NCI-H1048 (cell line): ENCODE data around the gene EHD2.
A peak's percentile ranks its signal among the peaks of the same experiment; 100 is the strongest.

Experiments
- DNase-seq: peaks from one replicate; lab custom pipeline; 2025; lab: John Stamatoyannopoulos, UW

The EHD2 gene

DNA sequence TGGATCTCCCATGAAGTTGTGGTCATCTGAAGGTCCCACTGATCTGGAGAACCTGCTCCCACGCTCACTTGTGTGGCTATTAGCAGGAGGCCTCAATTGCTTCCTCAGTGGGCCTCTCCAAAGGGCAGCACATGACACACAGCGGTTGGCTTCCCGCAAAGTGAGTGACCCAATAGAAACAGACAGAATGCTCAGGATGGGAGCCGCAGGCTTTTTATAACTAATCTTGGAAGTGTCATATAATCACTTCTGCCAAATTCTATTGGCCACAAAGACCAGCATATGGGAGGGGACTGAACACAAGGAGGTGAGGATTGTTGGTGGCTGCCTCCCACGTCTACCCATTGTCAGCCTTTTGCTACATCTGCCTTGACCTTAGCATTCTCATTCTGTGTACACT, 22.1 kb upstream of the EHD2 start:
- no peak for DNase-seq

GRCh38 chr19:47691782-47692181, 21.4 kb upstream of the EHD2 start:
- DNase-seq: no peak

- no peak for DNase-seq
Observed at GRCh38 chr19:47693489-47693888, 19.7 kb upstream of the EHD2 start.

- DNase-seq: no peak
Observed at GRCh38 chr19:47693903-47694302, 19.3 kb upstream of the EHD2 start.

DNA sequence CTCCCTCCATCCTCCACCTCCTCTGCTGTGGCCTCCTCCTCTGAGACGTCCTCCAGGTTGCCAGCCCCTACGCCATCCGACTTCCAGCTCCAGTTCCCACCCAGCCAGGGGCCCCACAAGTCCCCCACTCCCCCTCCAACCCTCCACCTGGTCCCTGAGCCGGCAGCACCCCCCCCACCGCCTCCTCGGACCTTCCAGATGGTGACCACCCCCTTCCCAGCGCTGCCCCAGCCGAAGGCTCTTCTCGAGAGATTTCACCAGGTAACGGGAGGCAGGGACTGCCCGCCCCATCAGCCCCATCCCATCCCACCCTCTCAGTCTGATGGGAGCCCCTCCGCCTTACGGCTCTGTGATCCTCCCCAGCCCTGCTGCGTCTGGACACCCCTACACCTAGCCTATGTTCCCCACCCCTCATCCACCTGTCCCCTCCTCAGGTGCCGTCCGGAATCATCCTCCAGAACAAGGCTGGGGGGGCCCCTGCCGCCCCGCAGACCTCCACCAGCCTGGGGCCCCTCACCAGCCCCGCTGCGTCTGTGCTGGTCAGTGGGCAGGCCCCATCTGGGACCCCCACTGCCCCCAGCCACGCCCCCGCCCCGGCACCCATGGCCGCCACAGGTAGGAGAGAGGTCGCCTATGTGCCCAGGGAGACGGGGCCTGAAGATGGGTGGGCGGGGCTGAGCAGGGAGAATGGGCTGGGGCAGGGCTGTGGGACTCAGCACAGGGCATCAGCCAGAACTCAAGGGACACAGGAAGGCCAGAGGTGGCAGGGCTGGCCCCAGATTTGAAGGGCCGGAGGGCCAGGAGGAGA, 18.6 kb upstream of the EHD2 start:
- DNase-seq: no peak

GRCh38 chr19:47695533-47696262, 17.5 kb upstream of the EHD2 start:
- DNase-seq: no peak

GRCh38 chr19:47696635-47697034, 16.6 kb upstream of the EHD2 start:
- no peak for DNase-seq

- peak; percentile 26 for DNase-seq
Observed at GRCh38 chr19:47697863-47698609, 15.2 kb upstream of the EHD2 start.

- DNase-seq: no peak
Observed at GRCh38 chr19:47698631-47699359, 14.4 kb upstream of the EHD2 start.

GRCh38 chr19:47699360-47699917, 13.8 kb upstream of the EHD2 start:
- DNase-seq: no peak

DNA sequence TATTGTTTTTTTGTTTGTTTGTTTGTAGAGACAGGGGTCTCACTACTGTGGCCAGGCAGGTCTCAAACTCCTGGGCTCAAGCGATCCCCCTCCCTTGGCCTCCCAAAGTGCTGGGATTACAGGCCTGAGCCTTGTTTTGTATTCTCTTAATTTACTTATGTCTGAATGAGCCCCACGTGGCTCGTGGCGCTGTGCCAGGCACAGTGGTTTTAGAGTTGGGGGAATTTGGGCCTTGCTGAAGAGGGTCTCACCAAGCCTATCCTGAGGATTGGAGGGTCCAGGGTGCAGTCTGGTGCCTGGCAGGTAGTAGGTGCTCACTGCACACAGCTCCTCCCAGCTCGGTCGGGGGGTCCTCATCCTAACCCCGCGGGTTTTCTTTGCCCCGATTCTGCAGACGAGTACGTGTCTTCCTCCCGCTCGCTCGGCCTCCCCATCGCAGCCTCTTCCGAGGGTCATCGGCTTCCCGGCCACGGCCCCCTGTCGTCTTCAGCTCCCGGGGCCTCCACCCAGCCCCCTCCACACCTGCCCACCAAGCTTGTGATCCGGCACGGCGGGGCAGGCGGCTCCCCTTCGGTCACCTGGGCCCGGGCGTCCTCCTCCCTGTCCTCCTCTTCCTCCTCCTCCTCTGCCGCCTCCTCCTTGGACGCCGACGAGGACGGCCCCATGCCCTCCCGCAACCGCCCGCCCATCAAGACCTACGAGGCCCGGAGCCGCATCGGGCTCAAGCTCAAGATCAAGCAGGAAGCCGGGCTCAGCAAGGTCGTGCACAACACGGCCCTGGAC, 12.1 kb upstream of the EHD2 start:
- DNase-seq: no peak

DNA sequence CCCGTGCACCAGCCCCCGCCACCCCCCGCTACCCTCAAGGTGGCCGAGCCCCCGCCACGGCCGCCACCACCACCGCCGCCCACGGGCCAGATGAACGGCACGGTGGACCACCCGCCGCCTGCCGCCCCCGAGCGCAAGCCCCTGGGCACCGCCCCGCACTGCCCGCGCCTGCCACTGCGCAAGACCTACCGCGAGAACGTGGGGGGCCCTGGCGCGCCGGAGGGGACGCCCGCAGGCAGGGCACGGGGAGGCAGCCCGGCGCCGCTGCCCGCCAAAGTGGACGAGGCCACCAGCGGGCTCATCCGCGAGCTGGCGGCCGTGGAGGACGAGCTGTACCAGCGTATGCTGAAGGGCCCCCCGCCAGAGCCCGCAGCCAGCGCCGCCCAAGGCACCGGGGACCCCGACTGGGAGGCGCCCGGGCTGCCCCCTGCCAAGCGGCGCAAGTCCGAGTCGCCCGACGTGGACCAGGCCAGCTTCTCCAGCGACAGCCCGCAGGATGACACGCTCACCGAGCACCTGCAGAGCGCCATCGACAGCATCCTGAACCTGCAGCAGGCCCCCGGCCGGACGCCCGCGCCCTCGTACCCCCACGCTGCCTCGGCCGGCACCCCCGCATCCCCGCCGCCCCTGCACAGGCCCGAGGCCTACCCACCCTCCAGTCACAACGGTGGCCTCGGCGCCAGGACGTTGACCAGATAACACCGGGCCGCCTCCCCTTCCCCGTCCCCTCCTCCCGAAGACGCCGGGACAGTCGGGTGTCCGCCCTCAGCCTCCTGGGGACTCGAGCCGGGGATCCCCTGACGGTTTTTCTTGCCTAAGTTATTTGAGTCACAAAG, 11.3 kb upstream of the EHD2 start:
- DNase-seq: no peak

DNA sequence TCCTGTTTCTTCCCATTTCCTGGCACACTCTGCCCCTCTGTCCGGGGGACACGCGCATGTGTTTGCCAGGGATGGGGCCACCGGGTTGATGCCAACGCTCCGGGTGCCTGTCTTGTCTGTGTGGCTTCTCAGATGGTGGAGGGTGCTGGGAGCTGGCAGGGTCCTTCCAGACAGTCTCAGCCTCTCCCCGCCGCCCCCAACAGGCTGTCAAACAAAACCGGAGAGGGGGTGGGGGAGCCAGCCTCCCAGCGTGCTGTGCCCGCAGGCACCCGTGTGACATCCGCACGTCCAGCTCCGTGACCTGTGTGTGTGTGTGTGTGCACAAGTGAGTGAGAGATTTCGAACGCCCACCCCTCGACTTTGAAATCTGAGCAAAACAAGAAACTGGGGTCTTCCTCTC, 10.6 kb upstream of the EHD2 start:
- no peak for DNase-seq

GRCh38 chr19:47703301-47703700, 9.9 kb upstream of the EHD2 start:
- no peak for DNase-seq

DNA sequence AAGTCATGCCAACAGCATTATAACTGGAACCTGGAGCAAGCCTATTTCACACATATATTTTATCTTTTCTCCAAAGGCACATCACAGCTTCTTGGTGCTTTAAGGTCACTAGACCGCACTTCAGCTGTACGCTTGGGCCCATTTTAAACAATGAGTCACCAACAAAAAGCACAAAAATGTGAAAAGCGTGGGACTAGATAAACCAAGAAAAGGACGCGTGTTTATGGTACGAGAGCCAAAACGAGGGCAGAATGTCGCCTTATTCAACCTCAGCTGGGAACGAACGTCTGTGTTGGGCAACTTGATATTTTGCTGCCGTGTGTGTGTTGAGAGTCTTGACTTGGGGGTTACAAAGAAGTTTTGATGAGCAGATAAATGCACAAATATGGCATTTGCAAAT, 9.2 kb upstream of the EHD2 start:
- DNase-seq: no peak

- DNase-seq: no peak
Observed at GRCh38 chr19:47704656-47705055, 8.6 kb upstream of the EHD2 start.

- peak; percentile 53 for DNase-seq
Observed at GRCh38 chr19:47707135-47707925, 5.9 kb upstream of the EHD2 start.

DNA sequence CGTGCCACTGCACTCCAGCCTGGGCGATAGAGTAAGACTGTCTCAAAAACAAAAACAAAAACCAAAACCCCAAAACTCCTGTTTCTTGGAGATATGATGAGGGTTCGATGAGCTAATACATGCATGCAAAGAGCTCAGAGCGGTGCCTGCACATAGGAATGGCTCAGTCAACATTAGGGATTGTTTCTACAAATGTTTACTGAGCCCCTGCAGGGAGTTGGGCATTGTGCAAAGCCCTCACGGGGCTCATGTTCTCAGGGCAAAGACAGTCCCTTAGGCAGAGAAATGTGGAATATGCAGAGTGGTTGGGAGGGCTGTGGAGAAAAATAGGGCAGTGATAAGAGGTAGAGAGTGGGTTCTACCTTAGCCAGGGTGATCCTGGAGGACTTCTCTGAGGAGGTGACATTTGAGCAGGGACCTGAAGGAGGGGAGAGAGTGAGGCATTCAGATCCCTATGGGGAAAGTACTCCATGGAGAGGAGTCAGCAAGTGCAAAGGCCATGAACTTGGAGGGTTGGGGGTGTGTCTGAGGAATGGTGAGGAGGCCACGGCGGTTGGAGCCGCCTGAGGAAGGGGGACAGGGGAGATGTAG, 1.5 kb upstream of the EHD2 start:
- no peak for DNase-seq

DNA sequence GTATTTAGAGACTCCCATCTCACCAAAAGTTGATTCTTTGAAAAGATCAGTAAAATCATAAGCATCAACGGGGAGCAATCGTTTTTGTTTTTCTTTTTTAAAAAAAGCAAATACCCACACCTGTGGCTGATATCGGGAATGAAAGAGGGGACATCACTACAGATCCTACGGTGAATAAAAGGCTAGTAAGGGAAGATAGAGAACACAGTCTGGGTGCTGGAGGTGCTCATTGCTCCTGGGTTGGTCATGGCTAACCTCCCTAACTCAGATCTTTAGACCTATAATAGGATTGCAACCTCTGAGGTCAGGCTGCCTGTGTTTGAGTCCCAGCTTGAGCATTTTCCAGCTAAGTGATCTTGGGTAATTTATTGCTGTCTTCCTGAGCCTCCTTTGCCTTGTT, 1.1 kb downstream of the EHD2 start:
- no peak for DNase-seq
